NCI-H524 treated with DMSO at 0.1 percent for 48 hours (cell line): ENCODE measurements around the gene MANF.
"Not testable (repeated sequence)": the region's sequence is repeated elsewhere in the genome, so short reads cannot be mapped to it uniquely, and the experiment has no call there.

Experiments
- DNase-seq: peaks from one replicate; lab custom pipeline; 2025; lab: John Stamatoyannopoulos, UW

Gene MANF

DNA sequence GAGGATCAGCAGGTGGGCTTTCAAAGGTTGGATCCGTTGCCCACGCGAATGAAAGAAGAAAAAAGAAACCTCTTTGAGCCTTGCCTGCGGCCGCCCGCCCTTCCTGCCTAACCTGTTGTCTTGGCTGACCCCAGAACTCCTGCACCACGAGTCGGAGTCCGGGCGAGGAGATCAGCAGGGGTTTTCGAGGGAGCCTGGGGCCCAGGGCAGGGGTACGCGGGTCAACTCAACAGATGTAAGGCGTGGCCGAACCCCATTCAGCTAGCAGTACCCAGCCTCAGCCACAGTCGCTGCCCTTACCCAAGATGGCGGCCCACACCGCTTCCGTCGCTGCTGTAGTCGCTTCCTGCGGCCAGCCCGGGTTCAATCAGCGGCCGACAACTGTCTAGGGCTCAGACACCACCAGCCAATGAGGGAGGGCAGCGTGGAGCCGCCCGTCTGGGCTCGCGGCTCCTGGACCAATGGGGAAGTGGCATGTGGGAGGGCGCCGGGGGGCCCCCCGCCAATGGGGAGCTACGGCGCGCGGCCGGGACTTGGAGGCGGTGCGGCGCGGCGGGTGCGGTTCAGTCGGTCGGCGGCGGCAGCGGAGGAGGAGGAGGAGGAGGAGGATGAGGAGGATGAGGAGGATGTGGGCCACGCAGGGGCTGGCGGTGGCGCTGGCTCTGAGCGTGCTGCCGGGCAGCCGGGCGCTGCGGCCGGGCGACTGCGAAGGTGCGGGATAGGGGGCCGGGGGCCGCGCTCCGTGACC lies at the start of gene MANF:
Gene MANF (plus strand): TSS at position 566 of the 748 bp plus-strand sequence. CDS start 52 bp downstream, at position 618.
- peak; percentile 80 for DNase-seq

DNA sequence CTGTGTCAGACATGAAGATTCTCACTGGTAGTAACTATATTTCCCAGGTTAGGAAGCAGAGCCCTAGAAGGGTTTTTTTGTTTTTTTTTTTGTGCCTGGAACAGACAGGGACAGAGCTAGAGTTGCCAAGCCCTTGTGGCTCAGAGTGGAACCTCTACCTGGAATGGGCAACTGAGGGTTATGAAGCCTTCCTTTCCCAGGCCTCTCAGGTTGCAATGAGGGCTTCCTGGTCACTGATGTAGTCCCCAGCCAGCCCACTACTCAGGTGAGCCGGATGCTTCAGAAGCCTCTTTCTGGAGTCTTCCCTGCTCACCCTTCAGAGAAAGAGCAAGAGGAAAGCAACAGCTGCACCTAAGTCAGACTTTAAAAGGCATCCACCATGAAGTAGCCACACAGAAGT lies 48.8 kb upstream of the MANF start:
- DNase-seq, result no peak

DNA sequence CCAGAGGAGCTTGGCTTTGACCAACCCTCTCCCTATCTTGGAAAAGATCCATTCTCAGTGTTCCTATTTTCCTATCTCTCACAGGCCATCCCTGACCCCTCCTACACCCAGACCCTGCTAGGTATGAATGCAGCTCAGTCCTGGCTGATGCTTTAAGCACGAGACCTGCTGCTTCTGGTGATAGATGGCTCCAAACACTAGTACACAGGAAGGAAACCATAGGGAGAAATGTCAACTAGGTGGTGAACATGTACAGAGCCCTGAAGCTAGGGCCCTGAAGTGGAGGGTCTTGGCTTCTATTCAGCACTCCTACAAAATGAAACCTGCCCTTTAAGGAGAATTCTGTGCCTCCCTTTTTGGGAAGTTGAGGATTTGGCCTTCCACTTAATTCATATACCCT lies 47.4 kb upstream of the MANF start:
- no peak for DNase-seq

DNA sequence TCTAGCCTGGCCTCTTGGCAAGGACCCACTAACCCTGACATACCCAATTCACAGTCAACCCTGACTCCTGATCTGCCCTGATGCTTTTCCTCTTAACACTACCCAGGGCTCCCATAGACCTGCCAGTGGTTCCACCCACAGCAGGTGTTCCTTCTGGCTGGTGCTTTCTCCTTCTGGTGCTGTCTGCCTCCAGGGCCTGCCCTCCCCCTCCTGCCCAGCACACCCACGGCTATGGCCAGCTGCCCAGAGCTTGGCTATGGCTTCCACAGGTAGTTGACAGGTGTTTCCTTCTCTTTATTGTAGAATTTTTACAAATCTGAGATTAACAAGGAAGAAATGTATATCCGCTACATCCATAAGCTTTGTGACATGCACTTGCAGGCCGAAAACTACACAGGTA lies 46.5 kb upstream of the MANF start:
- no peak for DNase-seq

DNA sequence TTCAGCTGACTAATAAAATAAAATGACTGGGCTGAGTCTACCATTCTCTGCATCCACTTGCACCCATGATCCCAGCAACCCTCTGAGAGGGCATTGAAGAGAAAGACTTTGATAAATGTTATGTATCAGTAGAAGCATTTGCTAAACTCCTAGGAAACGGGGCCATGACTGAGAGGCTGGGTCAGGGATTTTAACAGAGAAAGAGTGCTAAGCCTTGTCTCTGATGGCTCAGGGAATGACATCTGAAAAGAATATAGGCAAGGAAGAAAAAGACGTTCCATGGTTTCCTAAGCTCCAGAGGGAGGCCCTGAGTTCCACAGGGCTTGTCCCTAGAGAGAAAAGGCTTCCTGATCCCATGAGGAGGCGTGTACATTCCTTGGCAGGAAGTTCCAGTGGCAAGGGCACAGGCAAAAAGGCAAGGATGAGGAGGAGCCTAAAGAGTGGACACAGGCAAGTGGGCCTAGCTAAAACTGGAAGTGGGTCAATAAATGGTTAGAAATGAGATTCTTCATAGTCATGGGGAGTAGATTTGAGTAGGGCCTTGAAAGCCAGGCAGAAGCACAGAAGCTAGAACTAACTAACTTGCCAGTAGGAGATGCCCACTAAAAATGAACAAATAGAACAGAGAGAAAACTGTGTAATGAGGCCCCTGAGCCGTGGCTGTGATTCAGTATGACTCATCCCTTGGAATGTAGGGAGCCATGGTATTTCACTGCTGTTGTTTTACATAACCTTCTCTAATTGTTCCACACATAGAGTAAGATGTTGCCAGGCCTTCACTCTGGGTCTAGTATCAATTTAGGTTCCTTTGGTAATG lies 44.9 kb upstream of the MANF start:
- no peak for DNase-seq

DNA sequence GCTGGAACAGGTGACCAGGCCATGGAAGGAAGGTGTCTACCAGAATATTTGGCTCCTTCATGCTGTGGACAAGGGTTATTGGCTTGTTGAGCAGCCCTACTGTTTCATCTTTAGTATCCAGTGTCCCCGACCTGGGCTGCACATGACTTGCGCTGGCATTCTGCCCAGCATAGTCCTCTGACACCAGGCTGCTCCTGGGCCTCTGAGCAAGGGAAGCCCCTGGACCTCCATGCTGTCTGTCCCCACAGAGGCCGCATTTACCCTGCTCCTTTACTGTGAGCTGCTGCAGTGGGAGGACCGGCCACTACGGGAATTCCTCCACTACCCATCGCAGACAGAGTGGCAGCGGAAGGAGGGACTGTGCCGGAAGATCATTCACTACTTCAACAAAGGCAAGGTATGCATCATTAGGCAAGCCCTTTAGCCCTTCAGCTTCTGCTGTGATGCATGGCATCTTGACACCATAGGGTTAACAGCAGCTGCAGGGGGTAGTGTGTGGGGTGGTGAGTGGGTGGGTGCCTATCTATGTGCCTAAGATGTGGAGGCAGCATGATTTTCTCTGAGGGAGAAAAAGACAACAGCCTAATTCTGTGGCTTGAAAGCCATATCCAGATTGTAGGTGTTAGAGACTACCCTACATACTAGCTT lies 44.0 kb upstream of the MANF start:
- DNase-seq, result no peak

DNA sequence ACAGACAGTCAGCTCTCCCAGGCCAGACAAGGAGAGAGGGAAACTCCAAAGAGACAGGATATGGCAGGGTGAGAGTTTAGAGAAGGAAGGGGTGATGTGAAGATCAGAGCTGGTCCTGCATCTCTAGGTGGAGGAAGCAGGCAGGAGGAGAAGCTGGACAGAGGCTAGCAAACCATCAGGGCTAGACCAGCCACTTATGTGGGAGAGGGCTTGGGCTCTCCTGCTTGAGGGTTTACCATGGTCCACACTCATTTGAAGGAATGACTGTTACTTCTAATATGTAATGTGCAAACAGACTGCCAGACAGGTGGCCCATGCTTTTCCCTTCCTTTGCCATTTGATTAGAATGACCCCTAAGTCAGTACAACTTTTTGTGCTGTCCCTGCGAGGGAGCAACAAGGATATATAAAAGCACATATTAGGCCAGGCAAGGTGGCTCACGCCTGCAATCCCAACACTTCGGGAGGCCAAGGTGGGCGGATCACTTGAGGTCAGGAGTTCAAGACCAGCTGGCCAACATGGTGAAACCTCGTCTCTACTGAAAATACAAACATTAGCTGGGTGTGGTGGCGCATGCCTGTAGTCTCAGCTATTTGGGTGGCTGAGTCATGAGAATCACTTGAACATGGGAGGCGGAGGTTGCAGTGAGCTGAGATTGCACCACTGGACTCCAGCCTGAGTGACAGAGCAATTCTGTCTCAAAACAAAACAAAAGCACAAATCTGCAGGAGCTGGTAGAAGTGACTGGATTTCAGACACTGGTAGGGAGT lies 41.0 kb upstream of the MANF start:
- DNase-seq, result no peak

DNA sequence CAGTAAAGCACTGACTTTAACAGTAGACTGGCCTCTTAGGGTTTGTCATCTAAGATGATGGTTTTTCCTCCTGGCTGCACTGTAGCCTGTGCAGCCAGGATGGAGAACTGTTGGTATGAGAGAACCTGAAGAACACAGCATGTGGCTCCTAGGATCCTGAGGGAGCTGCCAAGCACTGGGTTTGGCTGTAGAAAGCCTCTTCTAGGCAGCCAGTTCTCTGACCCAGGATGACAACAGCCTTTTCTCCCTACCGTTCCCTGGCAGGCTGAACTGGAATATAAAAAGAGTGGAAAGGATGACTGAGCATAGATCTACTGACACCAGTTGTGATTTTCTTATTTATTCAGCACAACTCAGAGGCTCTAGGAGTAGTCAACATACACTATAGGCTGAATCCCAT lies 34.3 kb upstream of the MANF start:
- DNase-seq, result no peak

DNA sequence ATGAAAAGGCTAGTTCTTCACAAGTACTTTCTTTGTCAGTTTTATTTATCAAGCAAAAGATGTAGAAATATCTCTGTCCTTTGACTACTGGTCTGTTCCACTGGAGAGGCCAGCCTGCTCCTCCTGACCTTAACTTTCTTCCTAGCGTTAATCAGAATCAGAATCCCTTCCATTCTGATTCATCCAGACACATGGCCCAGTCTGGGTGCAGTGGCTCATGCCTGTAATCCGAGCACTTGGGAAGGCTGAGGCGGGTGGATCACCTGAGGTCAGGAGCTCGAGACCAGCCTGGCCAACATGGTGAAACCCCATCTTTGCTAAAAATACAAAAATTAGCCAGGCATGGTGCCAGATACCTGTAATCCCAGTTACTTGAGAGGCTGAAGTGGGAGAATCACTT lies 32.0 kb upstream of the MANF start:
- no peak for DNase-seq

DNA sequence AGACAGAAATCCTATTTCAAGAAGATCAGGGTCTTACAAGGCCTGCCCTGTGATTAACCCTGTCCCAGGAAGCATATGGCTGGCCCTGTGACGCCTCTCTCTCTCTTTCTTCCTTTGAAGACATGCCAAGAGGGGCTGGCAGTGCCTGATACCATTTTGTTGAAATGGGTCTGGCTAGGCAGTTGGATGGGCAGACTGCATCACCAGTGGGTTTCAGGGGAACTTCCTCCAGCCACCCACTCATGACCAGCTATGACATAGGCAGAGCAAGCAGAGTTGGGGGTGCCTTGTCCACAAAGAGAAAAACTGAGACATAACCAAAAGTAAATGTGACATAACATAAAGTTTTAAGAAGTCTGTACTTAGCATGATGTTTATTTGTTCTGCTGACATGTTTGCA lies 31.4 kb upstream of the MANF start:
- DNase-seq, result no peak

DNA sequence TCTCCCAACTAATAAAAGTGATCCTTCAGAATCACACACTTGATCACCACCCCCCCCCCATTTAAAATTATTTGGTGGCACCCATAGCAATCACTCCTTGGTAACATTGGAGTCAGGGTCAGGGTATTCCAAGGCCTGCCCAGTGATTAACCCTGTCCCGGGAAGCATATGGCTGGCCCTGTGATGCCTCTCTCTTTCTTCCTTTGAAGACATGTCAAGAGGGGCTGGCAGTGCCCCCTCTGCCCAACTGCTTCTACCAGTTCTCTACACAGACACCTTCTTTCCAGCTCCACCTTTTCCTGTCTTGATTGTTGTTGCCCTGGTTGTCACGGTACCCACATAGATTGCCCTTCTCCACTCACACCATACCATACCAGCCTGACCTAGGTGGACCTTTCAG lies 30.9 kb upstream of the MANF start:
- no peak for DNase-seq

DNA sequence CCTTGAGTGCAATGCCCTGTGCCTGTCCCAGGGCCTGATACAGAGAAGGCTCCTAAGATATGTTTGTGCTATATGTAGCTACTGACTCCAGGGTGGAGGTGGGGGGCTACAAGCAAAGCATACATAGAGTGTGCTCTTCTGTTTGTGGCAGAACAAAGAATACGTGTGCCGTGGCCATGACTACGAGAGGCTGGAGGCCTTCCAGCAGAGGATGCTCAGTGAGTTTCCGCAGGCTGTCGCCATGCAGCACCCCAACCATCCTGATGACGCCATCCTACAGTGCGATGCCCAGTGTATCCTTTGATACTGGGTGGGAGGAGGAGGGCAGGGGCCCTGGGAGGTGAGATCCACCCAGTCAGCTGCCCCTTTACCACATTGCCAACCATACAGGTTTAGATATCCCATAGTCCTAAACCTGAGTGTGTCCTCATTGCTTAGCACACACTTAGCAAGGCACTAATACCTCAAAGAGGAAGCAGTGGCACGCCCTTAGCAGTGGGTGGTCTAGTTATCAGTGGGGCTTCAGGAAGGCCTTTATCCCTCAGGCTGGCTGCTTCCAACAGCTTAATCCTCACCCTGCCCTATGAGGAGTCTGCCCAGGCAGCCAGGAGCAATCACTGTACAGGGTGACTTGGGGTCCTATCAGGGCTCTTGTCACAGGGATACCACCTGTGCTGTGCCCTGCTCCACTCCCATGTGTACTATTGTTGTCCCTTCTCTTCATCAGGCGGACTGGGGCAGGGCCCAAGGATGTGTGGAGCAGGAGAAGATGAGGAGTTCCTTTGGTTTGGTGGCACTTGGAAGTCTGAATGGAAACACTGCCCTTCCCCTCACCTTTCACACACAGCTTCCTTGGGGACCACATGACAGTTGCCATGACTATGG lies 30.1 kb upstream of the MANF start:
- no peak for DNase-seq

DNA sequence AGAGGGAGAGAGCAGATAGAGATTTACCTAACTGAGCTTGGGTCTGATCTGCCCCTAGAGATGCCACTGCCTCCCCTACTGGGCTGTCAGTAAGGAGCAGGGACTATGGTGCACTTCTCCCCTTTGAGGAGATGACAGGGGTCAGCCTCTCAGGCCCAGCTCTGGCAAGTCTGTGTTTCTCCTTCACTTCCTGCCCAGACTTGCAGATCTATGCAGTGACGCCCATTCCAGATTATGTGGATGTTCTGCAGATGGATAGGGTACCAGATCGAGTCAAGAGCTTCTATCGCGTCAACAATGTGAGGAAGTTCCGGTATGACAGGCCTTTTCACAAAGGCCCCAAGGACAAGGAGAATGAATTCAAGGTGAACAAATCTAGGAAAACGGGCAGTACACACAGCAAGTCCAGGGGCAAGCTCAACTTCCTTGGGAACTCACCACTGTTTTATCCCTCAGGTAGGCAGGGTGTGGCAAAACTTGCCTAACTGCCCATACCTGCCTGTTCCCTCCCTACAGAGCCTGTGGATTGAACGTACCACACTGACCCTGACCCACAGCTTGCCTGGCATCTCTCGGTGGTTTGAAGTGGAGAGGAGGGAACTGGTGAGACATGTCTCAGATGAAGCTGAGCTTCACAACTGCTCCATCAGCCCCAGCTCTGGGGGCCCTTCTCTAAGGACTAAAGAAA lies 29.1 kb upstream of the MANF start:
- no peak for DNase-seq

DNA sequence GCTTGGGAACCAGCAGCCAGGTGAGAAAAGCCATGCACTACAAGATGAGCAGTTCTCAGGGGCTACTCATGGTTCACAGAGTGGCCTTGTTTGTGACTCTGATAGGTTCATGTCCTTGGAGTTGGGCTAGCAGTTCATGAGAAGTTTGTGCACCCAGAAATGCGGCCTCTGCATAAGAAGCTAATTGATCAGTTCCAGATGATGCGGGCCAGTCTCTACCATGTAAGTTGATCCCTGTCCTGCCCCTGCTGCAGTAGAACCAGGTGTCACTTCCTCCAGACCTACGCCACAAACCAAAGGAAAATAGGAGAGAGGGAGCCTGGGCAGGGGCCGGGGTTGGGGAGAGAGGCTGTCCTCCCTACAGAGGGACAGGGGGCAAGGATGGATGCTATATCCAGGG lies 27.2 kb upstream of the MANF start:
- no peak for DNase-seq

DNA sequence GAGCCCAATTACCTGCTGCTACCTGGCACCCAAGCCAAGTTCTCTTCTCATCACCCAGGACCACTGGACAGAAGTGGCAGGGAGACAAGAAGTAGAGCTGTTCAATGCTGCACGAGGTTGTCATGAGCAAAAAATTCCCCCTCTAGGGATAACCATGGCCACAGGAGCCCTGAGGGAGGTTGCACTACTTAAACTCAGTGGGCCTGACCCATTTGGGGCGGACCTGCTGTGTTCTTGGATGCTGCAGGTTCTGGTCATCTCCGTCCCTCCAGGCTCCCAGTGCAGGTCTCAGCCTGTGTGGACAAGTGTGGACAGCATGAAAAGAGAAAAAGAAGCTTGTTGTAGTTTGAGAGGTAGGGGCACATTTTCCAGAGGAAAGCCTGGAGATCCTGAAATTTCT lies 26.1 kb upstream of the MANF start:
- DNase-seq, result no peak

DNA sequence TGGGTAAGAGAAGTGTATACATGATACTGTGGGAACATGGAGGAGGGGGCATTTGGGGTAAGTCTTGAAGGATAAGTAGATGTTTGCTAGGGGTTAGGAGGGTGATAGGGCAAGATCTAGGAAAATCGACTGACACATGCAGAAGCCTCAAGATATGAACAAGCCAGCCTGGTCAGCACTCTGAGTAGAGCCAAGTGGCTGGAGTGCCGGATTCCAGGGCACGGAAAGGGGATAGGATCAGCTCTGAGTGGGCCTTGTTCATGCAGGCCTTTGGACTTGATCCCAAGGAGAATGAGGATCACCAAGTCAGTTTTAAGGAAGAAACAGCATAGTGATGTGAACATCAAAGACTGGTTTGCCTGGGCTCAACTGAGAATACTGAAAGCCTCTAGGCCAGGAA lies 24.3 kb upstream of the MANF start:
- DNase-seq, result no peak

DNA sequence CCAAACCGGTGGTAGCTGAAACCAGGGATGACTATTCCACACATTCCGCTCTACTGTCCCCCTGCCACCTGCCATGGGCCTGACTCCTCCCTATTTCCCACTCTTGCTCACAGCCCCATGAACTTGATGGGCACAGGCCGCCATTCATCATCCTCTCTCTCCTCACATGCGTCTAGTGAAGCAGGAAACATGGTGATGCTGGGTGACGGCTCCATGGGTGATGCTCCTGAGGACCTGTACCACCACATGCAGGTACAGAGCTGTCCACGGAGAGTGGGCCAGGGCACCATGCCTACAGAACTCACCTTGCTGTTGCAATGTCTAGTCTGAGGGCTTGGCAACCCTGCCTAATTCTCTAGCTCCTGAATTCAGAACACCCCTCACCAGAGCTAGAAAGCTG lies 23.3 kb upstream of the MANF start:
- DNase-seq, result no peak

DNA sequence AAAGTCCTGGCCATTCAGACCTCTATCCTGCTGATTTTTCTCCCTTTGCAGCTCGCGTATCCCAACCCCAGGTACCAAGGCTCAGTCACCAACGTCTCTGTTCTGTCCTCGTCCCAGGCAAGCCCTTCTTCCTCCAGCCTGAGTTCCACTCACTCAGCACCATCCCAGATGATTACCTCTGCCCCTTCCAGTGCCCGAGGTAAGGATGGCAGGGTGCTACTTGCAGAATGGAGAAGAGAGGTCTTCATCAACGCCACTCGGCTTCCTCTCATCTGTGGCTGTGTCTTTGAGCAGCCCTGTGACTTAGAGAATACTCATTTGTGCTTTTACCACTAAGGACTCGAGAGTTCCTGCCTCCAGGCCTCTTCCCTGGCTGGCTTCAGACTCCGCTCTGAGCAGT lies 22.6 kb upstream of the MANF start:
- DNase-seq, result no peak

DNA sequence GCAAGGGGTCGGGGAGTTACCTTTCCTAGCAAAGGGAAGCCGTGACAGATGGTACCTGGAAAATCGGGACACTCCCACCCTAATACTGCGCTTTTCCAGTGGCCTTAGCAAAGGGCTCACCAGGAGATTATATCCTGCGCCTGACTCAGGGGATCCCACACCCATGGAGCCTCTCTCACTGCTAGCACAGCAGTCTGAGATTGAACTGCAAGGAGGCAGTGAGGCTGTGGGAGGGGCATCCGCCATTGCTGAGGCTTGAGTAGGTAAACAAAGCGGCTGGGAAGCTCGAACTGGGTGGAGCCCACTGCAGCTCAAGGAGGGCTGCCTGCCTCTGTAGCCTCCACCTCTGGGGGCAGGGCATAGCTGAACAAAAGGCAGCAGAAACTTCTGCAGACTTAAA lies 16.8 kb upstream of the MANF start:
- DNase-seq, result not testable (repeated sequence)

DNA sequence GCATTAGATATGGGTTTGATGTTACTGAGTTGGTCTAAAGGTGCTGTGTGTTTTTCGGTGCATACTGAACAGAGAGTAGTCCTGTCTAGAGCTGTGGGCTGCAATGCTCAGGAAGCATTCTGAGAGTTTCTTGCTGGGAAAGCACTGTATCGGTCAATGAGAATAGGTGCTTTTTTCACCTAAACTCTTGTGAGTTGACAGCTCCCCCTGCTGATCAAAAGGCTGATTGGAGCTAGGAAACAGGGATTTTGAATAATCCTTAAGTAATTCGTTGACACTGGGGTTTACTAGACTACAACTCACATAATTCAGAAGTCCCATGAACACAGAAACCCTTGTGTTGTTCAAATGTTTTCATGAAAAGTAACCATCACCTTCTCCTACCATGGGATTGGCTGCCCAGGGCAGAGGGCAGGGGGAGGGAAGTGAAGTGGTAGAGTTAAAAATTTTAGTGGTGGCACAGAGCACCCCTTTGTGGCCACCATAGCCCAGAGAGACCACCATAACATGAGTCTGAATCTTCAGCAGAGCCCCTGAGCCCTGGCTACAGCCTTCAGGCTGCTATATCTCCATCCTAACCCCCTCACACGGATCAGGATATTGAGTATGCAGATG lies 13.0 kb upstream of the MANF start:
- DNase-seq, result no peak
